ENCODE measurements around the gene LMF2.

- TF ChIP-seq, protein P1, sequence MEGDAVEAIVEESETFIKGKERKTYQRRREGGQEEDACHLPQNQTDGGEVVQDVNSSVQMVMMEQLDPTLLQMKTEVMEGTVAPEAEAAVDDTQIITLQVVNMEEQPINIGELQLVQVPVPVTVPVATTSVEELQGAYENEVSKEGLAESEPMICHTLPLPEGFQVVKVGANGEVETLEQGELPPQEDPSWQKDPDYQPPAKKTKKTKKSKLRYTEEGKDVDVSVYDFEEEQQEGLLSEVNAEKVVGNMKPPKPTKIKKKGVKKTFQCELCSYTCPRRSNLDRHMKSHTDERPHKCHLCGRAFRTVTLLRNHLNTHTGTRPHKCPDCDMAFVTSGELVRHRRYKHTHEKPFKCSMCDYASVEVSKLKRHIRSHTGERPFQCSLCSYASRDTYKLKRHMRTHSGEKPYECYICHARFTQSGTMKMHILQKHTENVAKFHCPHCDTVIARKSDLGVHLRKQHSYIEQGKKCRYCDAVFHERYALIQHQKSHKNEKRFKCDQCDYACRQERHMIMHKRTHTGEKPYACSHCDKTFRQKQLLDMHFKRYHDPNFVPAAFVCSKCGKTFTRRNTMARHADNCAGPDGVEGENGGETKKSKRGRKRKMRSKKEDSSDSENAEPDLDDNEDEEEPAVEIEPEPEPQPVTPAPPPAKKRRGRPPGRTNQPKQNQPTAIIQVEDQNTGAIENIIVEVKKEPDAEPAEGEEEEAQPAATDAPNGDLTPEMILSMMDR (IDR thresholded peaks at IDR 0.05; ENCODE audit: control extremely low read depth in 1 of 3, insufficient read depth in 1 of 3, low read depth in 1 of 3, low read length in 3 of 3): no peak
- TF ChIP-seq FOSL1 (IDR thresholded peaks at IDR 0.05; ENCODE audit: insufficient read depth, low read depth, low read length) (no peak), SP2 (IDR thresholded peaks at IDR 0.05; ENCODE audit: low read length) (no peak), YY1 (IDR thresholded peaks at IDR 0.05; ENCODE audit: low read depth, low read length) (no peak), HDAC2 (IDR thresholded peaks at IDR 0.05; ENCODE audit: borderline replicate concordance in 1 of 2, low read depth in 2 of 2, low read length in 2 of 2) (no peak), EZH2 (IDR thresholded peaks at IDR 0.05; ENCODE audit: low read depth, low read length, severe bottlenecking) (no peak), SP1 (IDR thresholded peaks at IDR 0.05; ENCODE audit: low read depth, low read length) (no peak), CHD1 (IDR thresholded peaks at IDR 0.05; ENCODE audit: low read depth, low read length) (no peak), TAF1 (IDR thresholded peaks at IDR 0.05; ENCODE audit: low read depth, low read length) (no peak), POLR2A (IDR thresholded peaks at IDR 0.05; ENCODE audit: control extremely low read depth in 1 of 2, low read depth in 2 of 2, low read length in 2 of 2) (no peak)
These were observed 24.4 kb downstream of the LMF2 start for GRCh38 chr22:50483106-50483505.

Measured in H1 (cell line).